IPS-15b (cell line): ENCODE measurements around the gene SLC35A5.

Experiments
- H3K27me3 ChIP-seq: one replicate; pipeline ENCODE4 v1.6.1; 2013; ENCODE audit warnings: low read length; ENCODE audit not compliant: control insufficient read depth, insufficient read depth
- H3K36me3 ChIP-seq: one replicate; pipeline ENCODE4 v1.6.1; 2013; ENCODE audit warnings: low read length; ENCODE audit not compliant: control insufficient read depth, insufficient read depth
- H3K4me1 ChIP-seq: one replicate; pipeline ENCODE4 v1.6.1; 2013; ENCODE audit warnings: mild to moderate bottlenecking, low read length; ENCODE audit not compliant: control insufficient read depth, insufficient read depth
- H3K4me3 ChIP-seq: one replicate; pipeline ENCODE4 v1.5.1; 2013; ENCODE audit warnings: low read depth, low read length
- H3K9ac ChIP-seq: one replicate; pipeline ENCODE4 v1.6.1; 2013; ENCODE audit warnings: low read depth, mild to moderate bottlenecking, low read length
- H3K9me3 ChIP-seq: one replicate; pipeline ENCODE4 v1.6.1; 2013; ENCODE audit warnings: mild to moderate bottlenecking, low read length; ENCODE audit not compliant: control insufficient read depth, insufficient read depth

Gene SLC35A5

GRCh38 chr3:112582244-112582874 is 20.5 kb downstream of the SLC35A5 start:
- Histone ChIP-seq H3K27me3 (no peaks in the 10 kb centered on the region), H3K36me3 (no peaks in the 10 kb centered on the region), H3K4me3 (no peak overlapping the region), H3K9me3 (no peaks in the 10 kb centered on the region), H3K9ac (no peak overlapping the region), H3K4me1 (no peaks in the 10 kb centered on the region)

- no peaks in the 10 kb centered on the region for H3K4me1 ChIP-seq
- H3K9ac ChIP-seq: no peak overlapping the region
- H3K36me3 ChIP-seq: no peaks in the 10 kb centered on the region
- no peaks in the 10 kb centered on the region for H3K9me3 ChIP-seq
- no peak overlapping the region for H3K4me3 ChIP-seq
- H3K27me3 ChIP-seq: no peaks in the 10 kb centered on the region
These were observed 21.3 kb downstream of the SLC35A5 start for GRCh38 chr3:112583105-112583504.

GRCh38 chr3:112585782-112586181 is 23.9 kb downstream of the SLC35A5 start:
- Histone ChIP-seq H3K27me3 (no peaks in the 10 kb centered on the region), H3K9me3 (no peaks in the 10 kb centered on the region), H3K4me3 (no peak overlapping the region), H3K36me3 (no peaks in the 10 kb centered on the region), H3K9ac (no peak overlapping the region), H3K4me1 (no peaks in the 10 kb centered on the region)

GRCh38 chr3:112587336-112587735 is 25.5 kb downstream of the SLC35A5 start:
- Histone ChIP-seq H3K4me3 (no peak overlapping the region), H3K9ac (no peak overlapping the region), H3K36me3 (no peaks in the 10 kb centered on the region)

GRCh38 chr3:112593258-112593657 is 31.4 kb downstream of the SLC35A5 start:
- H3K4me1 ChIP-seq: peaks cover 9% of the 10 kb centered on the region
- H3K36me3 ChIP-seq: no peaks in the 10 kb centered on the region
- no peaks in the 10 kb centered on the region for H3K9me3 ChIP-seq
- no peak overlapping the region for H3K9ac ChIP-seq
- no peaks in the 10 kb centered on the region for H3K27me3 ChIP-seq
- no peak overlapping the region for H3K4me3 ChIP-seq

More at GRCh38 chr3:112587336-112587735, 25.5 kb downstream of the SLC35A5 start:
- Histone ChIP-seq H3K4me1 (peaks cover 6% of the 10 kb centered on the region), H3K27me3 (no peaks in the 10 kb centered on the region), H3K9me3 (no peaks in the 10 kb centered on the region)

GRCh38 chr3:112594856-112595255 is 33.0 kb downstream of the SLC35A5 start:
- peaks cover 9% of the 10 kb centered on the region for H3K4me1 ChIP-seq
- H3K36me3 ChIP-seq: no peaks in the 10 kb centered on the region
- no peaks in the 10 kb centered on the region for H3K27me3 ChIP-seq
- no peak overlapping the region for H3K4me3 ChIP-seq
- H3K9ac ChIP-seq: no peak overlapping the region
- H3K9me3 ChIP-seq: no peaks in the 10 kb centered on the region

- no peaks in the 10 kb centered on the region for H3K27me3 ChIP-seq
- H3K9ac ChIP-seq: no peak overlapping the region
- H3K36me3 ChIP-seq: no peaks in the 10 kb centered on the region
- no peaks in the 10 kb centered on the region for H3K4me1 ChIP-seq
- no peak overlapping the region for H3K4me3 ChIP-seq
- H3K9me3 ChIP-seq: no peaks in the 10 kb centered on the region
These were observed 36.1 kb downstream of the SLC35A5 start for GRCh38 chr3:112597945-112598344.

GRCh38 chr3:112598731-112599130 is 36.9 kb downstream of the SLC35A5 start:
- Histone ChIP-seq H3K36me3 (no peaks in the 10 kb centered on the region), H3K9ac (no peak overlapping the region), H3K4me3 (no peak overlapping the region), H3K4me1 (no peaks in the 10 kb centered on the region), H3K27me3 (no peaks in the 10 kb centered on the region), H3K9me3 (no peaks in the 10 kb centered on the region)

GRCh38 chr3:112602217-112602838 is 40.5 kb downstream of the SLC35A5 start:
- no peaks in the 10 kb centered on the region for H3K9me3 ChIP-seq
- H3K36me3 ChIP-seq: no peaks in the 10 kb centered on the region
- no peaks in the 10 kb centered on the region for H3K27me3 ChIP-seq
- no peak overlapping the region for H3K9ac ChIP-seq
- no peaks in the 10 kb centered on the region for H3K4me1 ChIP-seq
- no peak overlapping the region for H3K4me3 ChIP-seq

GRCh38 chr3:112604536-112604935 is 42.7 kb downstream of the SLC35A5 start:
- no peak overlapping the region for H3K4me3 ChIP-seq

GRCh38 chr3:112605285-112605684 is 43.4 kb downstream of the SLC35A5 start:
- no peak overlapping the region for H3K4me3 ChIP-seq
- H3K9me3 ChIP-seq: no peaks in the 10 kb centered on the region
- no peak overlapping the region for H3K9ac ChIP-seq

More at GRCh38 chr3:112604536-112604935, 42.7 kb downstream of the SLC35A5 start:
- H3K9me3 ChIP-seq: no peaks in the 10 kb centered on the region
- no peaks in the 10 kb centered on the region for H3K36me3 ChIP-seq
- no peaks in the 10 kb centered on the region for H3K4me1 ChIP-seq
- H3K9ac ChIP-seq: no peak overlapping the region
- no peaks in the 10 kb centered on the region for H3K27me3 ChIP-seq

GRCh38 chr3:112606098-112606497 is 44.3 kb downstream of the SLC35A5 start:
- H3K27me3 ChIP-seq: no peaks in the 10 kb centered on the region
- H3K9ac ChIP-seq: no peak overlapping the region
- H3K9me3 ChIP-seq: no peaks in the 10 kb centered on the region
- H3K4me1 ChIP-seq: no peaks in the 10 kb centered on the region
- no peak overlapping the region for H3K4me3 ChIP-seq
- H3K36me3 ChIP-seq: no peaks in the 10 kb centered on the region

More at GRCh38 chr3:112605285-112605684, 43.4 kb downstream of the SLC35A5 start:
- Histone ChIP-seq H3K27me3 (no peaks in the 10 kb centered on the region), H3K36me3 (no peaks in the 10 kb centered on the region), H3K4me1 (no peaks in the 10 kb centered on the region)
